DMS53 (cell line): ENCODE results near the gene RNF217.
A peak's percentile ranks its signal among the peaks of the same experiment; 100 is the strongest.
"Not testable (repeated sequence)": the region's sequence is repeated elsewhere in the genome, so short reads cannot be mapped to it uniquely, and the experiment has no call there.

Experiments used
- DNase-seq: peaks from one replicate; lab custom pipeline; 2025; lab: John Stamatoyannopoulos, UW

RNF217 gene

GRCh38 chr6:125123468-125124048 lies 161.3 kb downstream of the RNF217 start:
- DNase-seq: no peak

DNA sequence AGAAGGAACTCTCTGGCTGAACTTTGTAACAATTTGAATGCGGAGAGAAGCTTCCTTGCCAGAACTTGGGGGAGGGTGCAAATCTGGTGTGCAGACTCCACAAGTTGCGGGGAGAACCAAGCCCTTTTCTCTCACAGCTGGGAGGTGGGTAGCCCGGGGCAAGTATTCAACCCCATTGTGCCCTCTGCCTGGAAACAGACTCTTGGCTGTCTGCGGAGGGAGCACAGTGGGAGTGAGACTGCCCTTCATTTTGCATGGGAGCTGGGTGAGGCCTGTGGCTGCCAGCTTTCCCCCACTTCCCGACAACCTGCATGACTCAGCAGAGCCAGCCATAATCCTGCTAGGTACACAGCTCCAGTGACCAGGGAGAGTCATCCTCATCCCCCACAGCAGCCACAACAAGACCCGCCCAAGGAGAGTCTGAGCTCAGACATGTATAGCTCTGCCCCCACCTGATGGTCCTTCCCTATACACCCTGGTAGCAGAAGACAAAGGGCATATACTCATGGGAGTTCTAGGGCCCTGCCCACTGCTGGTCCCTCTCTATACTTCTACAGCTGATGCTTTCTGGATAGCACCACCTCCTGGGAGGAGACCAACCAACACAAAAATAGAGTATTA lies 161.9 kb downstream of the RNF217 start:
- peak; percentile 15 for DNase-seq

GRCh38 chr6:125125856-125126255 lies 163.6 kb downstream of the RNF217 start:
- not testable (repeated sequence) for DNase-seq

DNA sequence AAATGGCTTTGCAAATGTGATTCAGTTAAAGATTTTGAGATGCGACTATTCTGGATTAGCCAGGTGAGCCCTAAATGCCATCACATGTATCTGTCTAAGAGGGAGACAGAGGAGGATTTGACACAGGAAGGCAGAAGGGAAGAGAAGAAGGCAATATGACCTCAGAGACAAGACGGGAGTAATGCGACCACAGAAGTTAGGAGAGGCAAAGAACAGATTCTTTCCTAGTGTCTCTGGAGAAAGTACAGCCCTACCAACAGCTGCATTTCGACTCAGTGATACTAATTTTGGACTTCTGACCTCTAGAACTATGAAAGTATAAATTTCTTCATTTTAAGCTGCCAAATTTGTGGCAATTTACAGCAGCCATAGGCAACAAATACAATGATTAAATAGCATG lies 167.1 kb downstream of the RNF217 start:
- DNase-seq: no peak

DNA sequence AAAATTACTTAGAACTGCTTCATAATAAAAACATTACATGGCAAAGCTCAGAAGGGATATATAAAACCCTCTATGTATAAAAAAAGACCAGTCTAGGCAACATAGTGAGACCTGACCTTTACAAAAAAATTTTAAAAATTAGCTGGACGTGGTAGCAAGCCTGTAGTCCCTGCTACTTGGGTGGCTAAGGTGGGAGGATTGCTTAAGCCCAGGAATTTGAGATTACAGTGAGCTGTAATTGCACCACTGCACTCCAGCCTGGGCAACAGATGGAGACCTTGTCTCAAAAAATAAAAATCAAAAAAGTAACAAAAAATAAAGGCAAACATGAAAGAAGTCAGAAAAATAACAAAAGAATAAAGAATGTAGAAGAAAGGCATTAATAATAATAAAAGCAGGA lies 169.8 kb downstream of the RNF217 start:
- DNase-seq: no peak

GRCh38 chr6:125136378-125136777 lies 174.1 kb downstream of the RNF217 start:
- DNase-seq: no peak

- DNase-seq: no peak
Measured at GRCh38 chr6:125138083-125138482, 175.8 kb downstream of the RNF217 start.

DNA sequence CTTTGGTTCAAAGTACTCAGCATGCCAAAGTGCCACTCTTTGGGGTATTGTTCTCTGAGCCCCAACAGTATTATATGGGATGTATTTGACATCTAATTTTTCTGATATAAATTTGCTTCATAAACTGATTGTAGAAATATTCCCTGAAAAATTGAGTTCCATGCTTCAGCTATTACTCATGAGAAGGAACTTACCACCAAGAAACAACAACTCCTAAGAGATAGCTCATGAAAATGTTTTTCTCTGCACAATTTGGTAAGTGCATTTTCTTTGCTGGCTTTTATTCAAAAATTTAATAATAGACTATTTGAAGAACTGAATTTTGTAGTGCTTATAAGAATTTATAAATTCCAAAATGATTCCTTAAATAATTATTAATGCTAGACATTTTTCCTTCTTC lies 178.6 kb downstream of the RNF217 start:
- no peak for DNase-seq
